K562 (cell line): Measurements from ENCODE around the gene SERPINA9. TPM values are rescaled to one million over a fixed set of nuclear protein-coding genes. Genes with fewer than 3 reads are reported as not detected.

Source experiments
- DMBX1 ChIP-seq: fragments of 250-450 bp; sonication (Bioruptor Pico); IDR thresholded peaks from 2 replicates; pipeline ENCODE4 v1.8.0; 2022; ENCODE audit warnings: inconsistent platforms, mild to moderate bottlenecking, moderate library complexity, borderline replicate concordance
- ESRRA ChIP-seq: fragments of 450-650 bp; IDR thresholded peaks from 2 replicates; pipeline ENCODE4 v1.6.1; 2014; ENCODE audit warnings: low read depth, mild to moderate bottlenecking, moderate library complexity, borderline replicate concordance
- GATA2 ChIP-seq: sonication (generic); formaldehyde crosslinking; IDR thresholded peaks from 2 replicates; pipeline ENCODE4 v1.4.0; 2020; ENCODE audit warnings: mild to moderate bottlenecking, missing genetic modification reagents
- HSF4 ChIP-seq: fragments of 250-450 bp; sonication (Bioruptor Pico); IDR thresholded peaks from 2 replicates; pipeline ENCODE4 v2.1.2; 2022; ENCODE audit warnings: mild to moderate bottlenecking, moderate library complexity, borderline replicate concordance
- NCOR1 ChIP-seq: fragments of 450-650 bp; IDR thresholded peaks from 2 replicates; pipeline ENCODE4 v1.6.1; 2016; ENCODE audit warnings: mild to moderate bottlenecking, moderate library complexity
- NRF1 ChIP-seq, 2 experiments: fragments of 450-650 bp; IDR thresholded peaks in 1 of 2; conservative IDR thresholded peaks in 1 of 2; 2 replicates each; pipeline ENCODE4 v1.6.1; 2014; ENCODE audit warnings: mild to moderate bottlenecking in 2 of 2
- SAFB ChIP-seq: fragments of 200-400 bp; formaldehyde crosslinking; IDR thresholded peaks from 2 replicates; pipeline ENCODE4 v1.6.1; 2017; ENCODE audit warnings: low read depth, low read length, borderline replicate concordance
- polyA plus RNA-seq, 8 experiments: library from polyadenylated mRNA; depleted of rRNA in 4 of 8; stranded (reverse) in 5 of 8; unstranded in 3 of 8; fragments of >200 nt; fragmentation: Nextera tagmentation in 2 of 8; fragmentation: Illumina TruSeq in 1 of 8; extraction: Ambion mirVana in 2 of 8; extraction: Trizol in 1 of 8; gene quantifications; 2 replicates each; pipeline versions ENCODE4 v1.2.1 to v1.2.3, GENCODE V29; 2011 to 2014; ENCODE audit warnings: inconsistent platforms in 1 of 8, missing spikeins in 1 of 8
- total RNA-seq, 7 experiments: library from RNA; depleted of rRNA in 6 of 7; stranded (reverse); fragments of >200 nt in 6 of 7; fragmentation: Illumina TruSeq in 2 of 7; extraction: Trizol in 2 of 7; gene quantifications; 2 replicates each; pipeline versions ENCODE4 v1.2.1 to v1.2.3, GENCODE V29; 2011 to 2021; ENCODE audit warnings: low replicate concordance in 1 of 7
- TF ChIP-seq, protein P1 (sequence below): sonication (generic); formaldehyde crosslinking; IDR thresholded peaks from 2 replicates; pipeline ENCODE4 v1.8.1; 2023; ENCODE audit warnings: mild to moderate bottlenecking, missing genetic modification reagents
- TF ChIP-seq, protein P2 (sequence below): fragments of 250-450 bp; sonication (Bioruptor Pico); IDR thresholded peaks from 2 replicates; pipeline ENCODE4 v1.9.0; 2021; ENCODE audit warnings: mild to moderate bottlenecking, inconsistent platforms
- TF ChIP-seq, protein P3 (sequence below): fragments of 250-450 bp; sonication (Bioruptor Pico); IDR thresholded peaks from 2 replicates; pipeline ENCODE4 v1.4.0; 2020

SERPINA9 gene
- total and polyA plus RNA-seq, 9 of the 15 experiments (the other 6 are each of a cell fraction or from before 2014, with no cell fraction given): not detected

DNA sequence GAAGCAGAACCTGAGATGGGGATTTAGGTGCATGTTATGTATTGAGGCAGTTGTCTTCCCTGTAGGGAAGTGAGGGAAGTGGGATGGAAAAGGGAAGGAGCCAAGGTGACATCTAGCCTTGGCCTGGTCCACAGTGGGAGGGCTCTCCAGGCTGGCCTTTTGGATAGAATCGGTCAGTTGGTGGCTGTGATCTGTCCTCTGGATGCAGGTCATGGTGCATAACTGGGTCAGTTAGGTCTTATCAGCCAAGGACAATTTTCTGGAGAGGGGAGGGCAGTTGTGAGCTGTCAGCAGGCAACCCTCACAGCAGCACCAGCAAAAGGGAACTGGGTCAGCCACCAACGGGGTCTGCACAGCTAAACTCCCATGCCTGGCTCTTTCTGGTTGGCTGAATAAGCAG is 23.7 kb upstream of the SERPINA9 start (continued):
- TF ChIP-seq NRF1 (conservative IDR thresholded peaks at IDR 0.05 in 1 of 2, IDR thresholded peaks at IDR 0.05 in 1 of 2): no peak
- TF ChIP-seq SAFB: no peak
- no peak for TF ChIP-seq NCOR1
- no peak for TF ChIP-seq GATA2 (CRISPR knock-in tag)
- TF ChIP-seq, protein P1, sequence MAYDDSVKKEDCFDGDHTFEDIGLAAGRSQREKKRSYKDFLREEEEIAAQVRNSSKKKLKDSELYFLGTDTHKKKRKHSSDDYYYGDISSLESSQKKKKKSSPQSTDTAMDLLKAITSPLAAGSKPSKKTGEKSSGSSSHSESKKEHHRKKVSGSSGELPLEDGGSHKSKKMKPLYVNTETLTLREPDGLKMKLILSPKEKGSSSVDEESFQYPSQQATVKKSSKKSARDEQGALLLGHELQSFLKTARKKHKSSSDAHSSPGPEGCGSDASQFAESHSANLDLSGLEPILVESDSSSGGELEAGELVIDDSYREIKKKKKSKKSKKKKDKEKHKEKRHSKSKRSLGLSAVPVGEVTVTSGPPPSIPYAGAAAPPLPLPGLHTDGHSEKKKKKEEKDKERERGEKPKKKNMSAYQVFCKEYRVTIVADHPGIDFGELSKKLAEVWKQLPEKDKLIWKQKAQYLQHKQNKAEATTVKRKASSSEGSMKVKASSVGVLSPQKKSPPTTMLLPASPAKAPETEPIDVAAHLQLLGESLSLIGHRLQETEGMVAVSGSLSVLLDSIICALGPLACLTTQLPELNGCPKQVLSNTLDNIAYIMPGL (CRISPR knock-in tag): no peak
- TF ChIP-seq, protein P2, sequence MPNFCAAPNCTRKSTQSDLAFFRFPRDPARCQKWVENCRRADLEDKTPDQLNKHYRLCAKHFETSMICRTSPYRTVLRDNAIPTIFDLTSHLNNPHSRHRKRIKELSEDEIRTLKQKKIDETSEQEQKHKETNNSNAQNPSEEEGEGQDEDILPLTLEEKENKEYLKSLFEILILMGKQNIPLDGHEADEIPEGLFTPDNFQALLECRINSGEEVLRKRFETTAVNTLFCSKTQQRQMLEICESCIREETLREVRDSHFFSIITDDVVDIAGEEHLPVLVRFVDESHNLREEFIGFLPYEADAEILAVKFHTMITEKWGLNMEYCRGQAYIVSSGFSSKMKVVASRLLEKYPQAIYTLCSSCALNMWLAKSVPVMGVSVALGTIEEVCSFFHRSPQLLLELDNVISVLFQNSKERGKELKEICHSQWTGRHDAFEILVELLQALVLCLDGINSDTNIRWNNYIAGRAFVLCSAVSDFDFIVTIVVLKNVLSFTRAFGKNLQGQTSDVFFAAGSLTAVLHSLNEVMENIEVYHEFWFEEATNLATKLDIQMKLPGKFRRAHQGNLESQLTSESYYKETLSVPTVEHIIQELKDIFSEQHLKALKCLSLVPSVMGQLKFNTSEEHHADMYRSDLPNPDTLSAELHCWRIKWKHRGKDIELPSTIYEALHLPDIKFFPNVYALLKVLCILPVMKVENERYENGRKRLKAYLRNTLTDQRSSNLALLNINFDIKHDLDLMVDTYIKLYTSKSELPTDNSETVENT (CRISPR knock-in tag): no peak
- TF ChIP-seq DMBX1: no peak
- TF ChIP-seq, protein P3, sequence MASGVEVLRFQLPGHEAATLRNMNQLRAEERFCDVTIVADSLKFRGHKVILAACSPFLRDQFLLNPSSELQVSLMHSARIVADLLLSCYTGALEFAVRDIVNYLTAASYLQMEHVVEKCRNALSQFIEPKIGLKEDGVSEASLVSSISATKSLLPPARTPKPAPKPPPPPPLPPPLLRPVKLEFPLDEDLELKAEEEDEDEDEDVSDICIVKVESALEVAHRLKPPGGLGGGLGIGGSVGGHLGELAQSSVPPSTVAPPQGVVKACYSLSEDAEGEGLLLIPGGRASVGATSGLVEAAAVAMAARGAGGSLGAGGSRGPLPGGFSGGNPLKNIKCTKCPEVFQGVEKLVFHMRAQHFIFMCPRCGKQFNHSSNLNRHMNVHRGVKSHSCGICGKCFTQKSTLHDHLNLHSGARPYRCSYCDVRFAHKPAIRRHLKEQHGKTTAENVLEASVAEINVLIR (CRISPR knock-in tag): no peak
- TF ChIP-seq ESRRA: no peak
- no peak for TF ChIP-seq HSF4
- TF ChIP-seq, all 486 proteins: peak for 0
